CD4-positive, alpha-beta T cell treated with Interleukin-15 for 4 hours (primary cell): ENCODE results near the gene IL17F.

Source experiments
- DNase-seq: peaks from one replicate; pipeline ENCODE4 v3.0.0-alpha.2; 2020; ENCODE audit warnings: low spot score

IL17F gene

DNA sequence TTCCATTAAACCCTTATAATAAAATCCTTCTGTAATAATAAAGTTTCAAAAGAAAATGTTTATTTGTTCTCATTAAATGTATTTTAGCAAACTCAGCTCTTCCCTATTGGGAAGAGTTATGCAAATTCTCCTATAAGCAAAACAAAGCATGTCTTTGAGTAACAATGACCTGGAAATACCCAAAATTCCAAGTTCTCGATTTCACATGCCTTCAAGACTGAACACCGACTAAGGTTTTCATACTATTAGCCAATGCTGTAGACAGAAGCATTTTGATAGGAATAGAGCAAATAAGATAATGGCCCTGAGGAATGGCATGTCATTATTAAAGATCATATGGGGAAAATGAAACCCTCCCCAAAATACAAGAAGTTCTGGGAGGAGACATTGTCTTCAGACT is 54.3 kb downstream of the IL17F start:
- DNase-seq, result no peak

DNA sequence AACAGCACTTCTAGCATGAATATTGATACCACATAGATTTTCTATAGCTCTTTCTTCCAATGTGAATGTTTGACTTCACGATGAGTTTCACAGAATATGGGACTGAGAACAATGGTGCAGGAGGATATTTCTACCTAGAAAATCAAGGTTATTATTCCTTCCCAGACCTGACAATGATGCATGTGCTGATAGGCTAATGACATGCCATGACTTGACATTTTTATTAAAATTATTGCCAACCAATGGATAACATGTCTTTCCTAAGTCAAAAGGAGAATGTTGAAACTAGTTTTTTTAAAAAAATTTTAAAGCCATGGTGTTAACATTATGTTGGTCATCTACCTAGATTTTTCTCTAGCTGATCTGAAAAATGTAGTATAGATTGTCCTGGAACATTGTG is 57.2 kb downstream of the IL17F start:
- DNase-seq, result no peak
